HG02763 (cell line): ENCODE data around the gene RAD51B.

Experiments
- ATAC-seq: cut with Tn5 transposase; IDR thresholded peaks from one replicate; pipeline ENCODE4 v1.9.1; 2021; ENCODE audit warnings: mild to moderate bottlenecking, moderate library complexity; ENCODE audit not compliant: unreplicated experiment

The RAD51B gene

DNA sequence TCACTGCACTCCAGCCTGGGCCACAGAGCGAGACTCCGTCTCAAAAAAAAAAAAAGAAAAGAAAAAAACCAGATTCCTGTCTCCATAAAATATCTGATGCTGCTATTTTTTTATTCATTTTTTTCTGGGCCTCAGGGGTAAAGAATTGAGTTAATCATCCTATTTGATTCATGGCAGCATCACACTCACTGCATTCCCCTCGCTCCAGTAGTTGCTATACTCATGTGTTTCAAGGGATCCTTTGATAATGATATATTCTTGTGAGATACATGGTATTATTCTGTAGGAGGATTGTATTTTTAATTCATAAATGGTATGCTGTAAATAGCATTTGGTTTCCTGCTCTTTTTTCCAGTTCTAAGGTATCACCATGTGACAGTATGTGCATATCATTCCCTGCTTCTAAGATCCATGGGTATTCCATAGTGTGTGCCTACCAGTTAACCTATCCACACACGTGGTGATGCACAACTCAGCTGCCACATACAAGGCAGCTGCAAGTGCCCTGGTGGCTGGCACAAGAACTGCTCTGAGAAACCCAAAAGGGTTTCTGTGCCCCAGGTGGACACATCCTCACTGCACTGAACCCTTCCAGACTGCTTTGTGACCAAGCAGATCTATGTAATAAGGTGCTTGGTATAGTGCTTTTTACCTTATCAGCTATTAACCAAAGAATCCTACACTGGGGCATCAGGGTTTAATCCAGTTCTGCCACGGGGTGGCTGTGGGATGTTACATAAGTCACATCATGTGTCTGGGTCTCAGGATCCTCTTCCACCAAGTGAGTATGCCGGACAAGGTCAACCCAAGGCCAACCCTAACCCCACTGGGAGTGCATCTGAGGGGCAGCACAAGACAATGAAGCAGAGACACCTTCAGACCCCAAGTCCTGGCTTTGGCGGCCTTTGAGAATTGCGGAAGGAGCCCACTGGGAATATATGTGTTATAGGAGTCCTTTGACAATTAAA is 898.7 kb downstream of the RAD51B start:
- no peak for ATAC-seq

DNA sequence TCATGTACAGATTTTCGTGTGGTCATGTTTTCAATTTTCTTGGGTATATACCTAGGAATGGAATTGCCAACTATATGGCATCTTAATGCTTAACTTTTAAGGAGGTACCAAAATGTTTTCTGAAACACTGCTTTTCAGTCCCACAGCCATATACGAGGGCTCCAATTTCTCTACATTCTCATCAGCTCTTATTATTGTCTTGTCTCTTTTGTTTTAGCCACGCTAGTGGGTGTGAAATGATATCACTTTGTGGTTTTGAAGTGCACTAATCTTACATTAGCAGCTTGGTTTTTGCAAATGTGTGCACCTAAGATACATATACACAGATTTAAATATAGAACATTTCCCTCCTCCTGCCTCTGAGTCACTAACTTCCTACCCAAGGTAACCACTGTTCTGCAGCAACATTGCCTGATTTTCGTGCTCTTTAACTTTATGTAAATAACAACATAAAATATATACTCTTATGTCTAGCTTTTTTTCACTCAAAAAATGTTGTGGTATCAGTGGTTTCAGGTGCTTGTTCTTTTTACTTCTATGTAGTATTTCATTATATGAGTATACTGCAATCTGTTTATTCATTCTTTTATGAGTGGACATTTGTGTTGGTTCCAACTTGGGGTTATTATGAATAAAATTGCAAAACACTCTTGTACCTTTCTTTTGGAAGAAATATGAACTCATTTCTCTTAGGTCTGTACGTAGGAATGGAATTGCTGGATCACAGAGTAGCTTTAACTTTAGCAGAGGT is 900.2 kb downstream of the RAD51B start:
- no peak for ATAC-seq

DNA sequence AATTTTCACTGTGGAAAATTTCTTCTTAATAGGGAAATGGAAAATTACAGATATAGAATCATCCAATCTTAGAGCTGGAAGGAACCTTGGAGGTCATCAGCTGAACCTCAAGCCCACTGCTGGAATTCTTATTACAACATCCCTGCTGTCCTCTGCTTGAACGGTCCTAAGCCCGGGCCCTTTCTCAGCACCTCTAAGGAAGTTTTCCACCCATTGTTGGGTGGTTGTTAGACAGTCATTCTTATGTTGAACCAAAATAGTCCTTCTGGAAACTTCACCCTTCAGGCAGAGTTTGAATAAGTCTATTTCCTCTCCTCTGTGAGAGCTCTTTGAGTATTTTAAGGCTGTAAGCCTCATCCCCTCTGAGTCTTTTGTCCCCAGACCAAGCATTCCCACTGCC is 902.6 kb downstream of the RAD51B start:
- ATAC-seq: no peak

- no peak for ATAC-seq
Observed at GRCh38 chr14:68722968-68723566, 903.5 kb downstream of the RAD51B start.

- ATAC-seq: no peak
Observed at GRCh38 chr14:68723808-68724268, 904.3 kb downstream of the RAD51B start.

DNA sequence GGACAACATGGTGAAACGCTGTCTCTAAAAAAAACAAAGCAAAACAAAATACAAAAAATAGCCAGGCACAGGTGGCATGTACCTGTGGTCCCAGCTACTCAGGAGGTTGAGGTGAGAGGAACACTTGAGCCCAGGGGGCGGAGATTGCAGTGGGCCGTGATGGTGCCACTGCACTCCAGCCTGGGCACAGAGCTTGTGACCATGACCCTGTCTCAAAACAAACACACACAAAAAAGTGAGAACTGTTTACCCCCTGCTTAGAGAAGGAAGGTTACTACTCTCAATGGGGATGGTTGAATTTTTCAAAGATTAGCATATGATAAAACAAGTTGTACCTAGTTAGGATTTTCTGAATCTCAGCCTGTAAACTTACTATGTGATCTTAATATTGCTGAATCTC is 905.3 kb downstream of the RAD51B start:
- ATAC-seq: no peak

- ATAC-seq: no peak
Observed at GRCh38 chr14:68726093-68726695, 906.6 kb downstream of the RAD51B start.

- ATAC-seq: no peak
Observed at GRCh38 chr14:68727315-68728047, 907.9 kb downstream of the RAD51B start.

DNA sequence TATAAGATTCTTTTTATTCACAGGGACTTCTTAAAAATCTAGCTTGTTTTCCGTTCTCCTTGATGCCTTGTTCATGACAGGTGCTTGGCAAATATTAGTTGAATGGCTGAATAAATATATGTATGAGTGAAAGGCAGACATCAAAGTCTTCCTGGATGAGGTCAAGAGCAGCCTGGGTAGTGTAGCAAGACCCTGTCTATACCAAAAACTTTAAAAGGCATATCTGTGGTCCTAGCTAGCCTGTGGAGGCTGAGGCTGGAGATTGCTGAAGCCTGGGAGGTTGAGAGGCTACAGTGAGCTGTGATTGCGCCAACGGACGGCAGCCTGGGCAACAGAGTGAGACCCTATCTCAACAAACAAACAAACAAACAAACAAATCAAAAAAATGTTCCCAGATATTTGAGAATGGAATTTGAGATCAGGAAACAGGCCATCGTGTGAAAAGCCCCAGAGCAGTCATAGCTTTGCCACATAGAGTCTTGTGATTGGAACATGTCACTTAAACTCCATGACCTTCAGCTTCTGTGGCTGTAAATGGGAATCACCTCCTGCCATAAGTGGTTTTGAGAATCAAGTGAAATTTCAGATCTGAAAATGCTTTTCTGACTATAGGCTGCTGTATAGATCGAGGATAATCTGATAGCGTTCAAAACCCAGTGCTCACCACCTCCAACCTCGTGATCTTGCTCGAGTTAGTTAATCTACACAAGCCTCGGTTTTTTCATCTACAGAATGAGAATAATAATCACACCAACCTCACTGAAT is 908.9 kb downstream of the RAD51B start:
- ATAC-seq: no peak

DNA sequence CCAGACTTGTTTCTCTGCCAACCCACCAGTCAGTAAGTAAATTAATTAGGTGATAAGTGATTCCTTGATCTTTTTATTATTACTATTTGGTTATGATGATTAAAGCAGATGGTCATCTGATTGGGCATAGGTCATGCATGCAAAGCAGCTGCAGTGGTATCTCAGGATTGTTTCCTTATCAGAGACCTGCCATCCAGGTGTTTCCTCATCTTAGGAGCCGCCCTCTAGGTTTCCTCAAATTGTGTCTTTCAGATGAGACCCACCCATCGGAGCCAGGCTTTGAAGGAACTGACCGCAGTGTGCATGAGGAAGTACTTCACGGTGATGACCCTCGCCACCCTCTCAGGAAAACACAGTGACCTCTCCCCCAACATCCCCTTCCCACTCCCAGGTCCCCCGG is 910.0 kb downstream of the RAD51B start:
- no peak for ATAC-seq

DNA sequence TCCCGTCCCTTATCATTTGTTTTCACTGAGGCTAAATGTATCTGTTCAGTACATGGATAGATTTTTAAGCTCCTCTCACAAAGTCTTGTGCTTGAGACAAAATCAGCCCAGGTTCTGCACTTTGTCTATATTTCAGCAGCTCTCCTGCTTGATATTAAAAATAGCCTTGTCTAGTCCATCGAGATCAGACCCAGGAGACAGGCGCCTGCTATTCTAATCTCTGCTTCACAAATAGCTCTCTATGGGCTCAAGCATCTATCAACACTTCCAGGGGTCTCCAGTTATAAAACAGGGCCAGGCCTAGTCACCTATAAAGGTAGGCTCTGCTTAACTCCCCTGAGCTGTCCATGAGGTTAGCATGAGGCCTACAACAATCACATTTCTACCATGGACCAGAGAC is 910.8 kb downstream of the RAD51B start:
- ATAC-seq: no peak

GRCh38 chr14:68730811-68731425 is 911.3 kb downstream of the RAD51B start:
- no peak for ATAC-seq

- no peak for ATAC-seq
Observed at GRCh38 chr14:68733086-68733914, 913.7 kb downstream of the RAD51B start.

DNA sequence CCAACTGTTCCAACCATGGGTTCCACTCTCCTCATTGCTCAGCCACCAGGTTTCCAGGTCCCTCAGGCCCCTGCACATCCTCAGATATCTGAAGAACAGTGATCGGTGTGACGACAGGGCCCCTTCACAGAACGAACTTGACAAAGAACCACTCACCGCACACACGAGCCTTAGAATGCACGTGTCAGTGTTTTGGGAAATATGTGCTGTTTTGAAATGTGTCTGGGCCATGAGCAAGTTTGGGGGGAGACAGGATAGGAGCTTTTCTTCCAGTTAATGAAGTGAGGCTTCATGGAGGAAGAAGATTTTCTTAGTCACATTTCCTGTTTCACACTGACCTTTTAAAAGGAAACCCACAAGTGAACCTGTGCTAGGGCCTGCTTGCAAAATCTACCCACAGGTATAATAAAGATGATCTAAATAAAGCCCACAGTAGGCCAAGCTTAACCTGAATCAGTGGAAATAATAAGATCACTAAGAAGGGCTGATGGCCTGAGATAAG is 914.7 kb downstream of the RAD51B start:
- ATAC-seq: no peak

GRCh38 chr14:68735856-68736255 is 916.3 kb downstream of the RAD51B start:
- ATAC-seq: no peak

GRCh38 chr14:68736471-68736871 is 916.9 kb downstream of the RAD51B start:
- ATAC-seq: no peak

GRCh38 chr14:68737086-68737485 is 917.5 kb downstream of the RAD51B start:
- no peak for ATAC-seq

- no peak for ATAC-seq
Observed at GRCh38 chr14:68738559-68738958, 919.0 kb downstream of the RAD51B start.
